ENCODE measurements around the gene TIMP3.
"Not testable (repeated sequence)": the region's sequence is repeated elsewhere in the genome, so short reads cannot be mapped to it uniquely, and the experiment has no call there.

Gene TIMP3

DNA sequence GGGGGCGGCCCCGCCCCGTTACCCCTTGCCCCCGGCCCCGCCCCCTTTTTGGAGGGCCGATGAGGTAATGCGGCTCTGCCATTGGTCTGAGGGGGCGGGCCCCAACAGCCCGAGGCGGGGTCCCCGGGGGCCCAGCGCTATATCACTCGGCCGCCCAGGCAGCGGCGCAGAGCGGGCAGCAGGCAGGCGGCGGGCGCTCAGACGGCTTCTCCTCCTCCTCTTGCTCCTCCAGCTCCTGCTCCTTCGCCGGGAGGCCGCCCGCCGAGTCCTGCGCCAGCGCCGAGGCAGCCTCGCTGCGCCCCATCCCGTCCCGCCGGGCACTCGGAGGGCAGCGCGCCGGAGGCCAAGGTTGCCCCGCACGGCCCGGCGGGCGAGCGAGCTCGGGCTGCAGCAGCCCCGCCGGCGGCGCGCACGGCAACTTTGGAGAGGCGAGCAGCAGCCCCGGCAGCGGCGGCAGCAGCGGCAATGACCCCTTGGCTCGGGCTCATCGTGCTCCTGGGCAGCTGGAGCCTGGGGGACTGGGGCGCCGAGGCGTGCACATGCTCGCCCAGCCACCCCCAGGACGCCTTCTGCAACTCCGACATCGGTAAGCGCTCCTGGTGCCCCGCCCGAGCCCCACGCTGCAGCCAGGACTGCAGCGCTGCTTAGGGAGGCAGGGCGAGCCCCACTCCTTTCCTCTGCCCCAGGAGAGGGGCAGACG, at the start of gene TIMP3:
Gene TIMP3, plus strand, starts transcription at position 169 of the 700 bp plus-strand sequence. Its CDS starts 297 bp downstream, at position 466.
- DNase-seq = no peak

DNA sequence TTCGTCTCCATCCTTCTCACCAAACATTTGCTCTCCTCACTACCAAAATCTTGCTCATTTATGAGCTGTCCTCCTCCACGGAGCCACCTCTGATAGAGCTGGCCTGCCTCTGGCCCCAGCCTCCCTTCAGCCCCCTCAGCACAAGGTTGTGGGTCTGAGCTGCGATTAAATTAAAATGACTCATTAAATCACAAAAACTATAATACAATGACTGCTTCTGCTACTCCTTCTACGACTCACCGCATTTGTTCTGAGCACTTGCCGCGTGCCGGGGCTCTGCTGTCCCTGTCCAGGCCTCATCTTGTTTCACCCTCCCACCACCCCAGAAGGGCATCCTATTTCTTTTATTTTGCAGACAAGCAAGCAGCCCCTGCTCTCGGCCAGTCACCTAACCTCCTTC, 49.2 kb upstream of the TIMP3 start:
- no peak for DNase-seq

DNA sequence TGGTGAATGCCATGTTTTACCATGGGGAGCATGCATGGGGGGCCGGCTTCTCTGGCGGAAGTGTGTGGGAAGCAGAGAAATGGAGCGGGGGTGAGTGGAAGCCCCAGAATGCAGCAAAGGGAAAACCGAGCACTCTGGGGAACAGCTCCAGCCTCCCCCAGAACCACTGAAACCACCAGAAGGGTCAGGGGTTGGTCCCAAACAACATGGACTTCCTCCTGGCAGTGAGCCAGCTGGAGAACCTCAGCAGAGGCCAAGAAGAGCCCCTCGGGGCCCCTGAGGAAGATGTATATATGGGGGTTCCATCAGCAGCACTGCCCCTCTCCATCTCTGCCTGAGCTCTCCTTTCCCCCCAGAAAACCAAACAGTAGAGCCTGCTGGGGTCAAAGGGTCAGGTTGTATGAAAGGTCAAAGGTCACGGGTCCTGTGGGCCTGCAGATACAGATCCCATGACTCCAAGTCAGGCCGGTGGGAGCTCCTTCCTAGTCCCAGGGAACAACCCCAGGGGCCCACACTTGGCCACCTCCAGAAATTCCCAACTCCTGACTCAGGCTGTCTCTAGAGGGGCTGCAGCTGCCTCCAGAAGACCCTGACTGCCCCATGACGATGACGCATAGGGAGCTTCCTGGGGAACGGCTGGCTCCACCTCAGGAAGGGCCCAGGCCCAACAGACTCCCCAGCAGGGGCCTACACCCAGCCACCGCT, 48.5 kb upstream of the TIMP3 start:
- no peak for DNase-seq

DNA sequence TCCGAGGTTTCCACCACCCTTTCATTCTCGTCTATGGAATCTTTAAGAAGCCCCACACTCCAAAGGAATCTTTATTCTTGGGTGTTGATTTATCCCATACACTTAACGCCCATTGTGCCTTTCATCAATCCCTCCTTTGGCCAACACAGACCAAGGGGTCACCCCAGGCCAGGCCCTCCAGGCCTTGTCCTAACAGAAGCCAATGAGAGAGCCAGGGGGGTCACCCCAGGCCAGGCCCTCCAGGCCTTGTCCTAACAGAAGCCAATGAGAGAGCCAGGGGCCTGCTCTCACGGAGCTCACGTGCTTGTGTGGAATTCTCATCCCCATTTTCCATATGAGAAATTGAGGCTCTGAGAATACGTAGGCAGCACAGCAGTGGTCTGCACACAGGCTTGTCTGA, 47.9 kb upstream of the TIMP3 start:
- no peak for DNase-seq

DNA sequence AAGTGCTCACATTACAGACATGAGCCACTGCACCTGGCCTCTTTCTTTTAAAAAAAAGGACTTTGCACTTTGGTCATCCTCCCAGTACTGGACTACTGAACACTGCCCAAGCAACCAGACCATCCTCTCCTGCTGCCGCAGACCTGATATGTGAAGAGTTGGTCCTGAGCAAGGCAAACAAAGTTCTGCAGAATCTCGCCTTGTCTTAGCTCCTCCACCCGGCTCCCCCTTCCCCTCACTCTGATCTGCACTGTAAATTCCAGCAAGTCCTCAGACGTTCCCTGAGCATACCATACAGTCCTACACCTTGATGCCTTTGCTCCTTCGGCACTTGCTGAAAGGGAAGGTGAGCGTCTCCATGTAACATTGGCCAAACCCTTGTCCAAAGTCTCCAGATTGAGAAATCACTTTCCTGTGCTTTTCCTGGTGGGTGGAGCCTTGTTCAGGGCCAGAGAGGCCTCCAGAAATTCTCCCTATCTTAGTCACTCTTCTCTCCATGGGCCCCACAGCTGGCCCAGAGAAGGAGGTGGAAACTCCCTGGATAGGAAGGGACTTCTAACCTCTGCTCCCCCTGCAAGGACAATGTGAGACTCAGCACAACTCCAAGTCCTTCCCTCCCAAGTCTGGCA, 47.0 kb upstream of the TIMP3 start:
- no peak for DNase-seq

DNA sequence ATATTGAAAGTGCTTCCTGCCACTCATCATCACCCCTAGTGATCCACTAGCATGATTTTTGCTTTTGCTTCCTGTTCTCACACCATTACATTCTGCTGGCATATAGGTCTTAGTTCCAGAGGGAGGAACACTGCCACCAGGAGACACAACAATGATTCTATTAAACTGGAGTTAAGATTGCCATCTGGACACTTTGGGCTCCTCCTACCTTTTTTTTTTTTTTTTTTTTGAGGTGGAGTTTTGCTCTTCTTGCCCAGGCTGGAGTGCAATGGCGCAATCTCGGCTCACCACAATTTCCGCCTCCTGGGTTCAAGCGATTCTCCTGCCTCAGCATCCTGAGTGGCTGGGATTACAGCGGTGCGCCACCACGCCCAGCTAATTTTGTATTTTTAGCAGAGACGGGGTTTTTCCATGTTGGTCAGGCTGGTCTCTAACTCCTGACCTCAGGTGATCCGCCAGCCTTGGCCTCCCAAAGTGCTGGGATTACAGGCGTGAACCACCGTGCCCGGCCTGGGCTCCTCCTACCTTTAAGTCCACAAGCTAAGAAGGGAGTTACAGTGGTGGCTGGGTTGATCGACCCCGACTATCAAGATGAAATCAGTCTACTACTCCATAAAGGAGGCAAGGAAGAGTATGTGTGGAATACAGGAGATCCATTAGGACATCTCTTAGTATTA, 44.3 kb upstream of the TIMP3 start:
- DNase-seq = not testable (repeated sequence)

DNA sequence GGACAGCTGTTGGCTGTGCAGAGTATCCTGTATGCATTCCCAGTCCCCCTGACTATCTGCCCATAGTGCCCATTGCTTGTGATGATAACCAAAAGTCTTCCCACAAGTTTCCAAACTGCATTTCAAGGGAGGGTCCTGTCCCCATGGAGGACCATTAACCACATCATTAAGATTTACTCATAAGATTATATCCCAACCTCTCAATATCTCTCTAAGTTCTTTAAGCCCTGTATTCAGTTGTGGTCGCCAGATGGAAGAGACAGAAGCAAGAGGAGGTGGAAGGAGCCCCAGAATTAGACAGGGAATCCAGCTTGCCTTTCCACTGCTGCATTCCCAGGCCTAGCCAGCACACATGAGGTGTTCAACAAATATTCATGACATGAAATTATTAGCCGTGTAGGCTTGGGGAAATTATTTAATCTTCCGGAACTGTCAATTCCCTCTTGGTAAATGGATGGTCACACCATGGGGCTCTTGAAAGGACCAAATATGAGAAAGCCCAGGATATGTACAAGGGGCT, 42.6 kb upstream of the TIMP3 start:
- DNase-seq = no peak

DNA sequence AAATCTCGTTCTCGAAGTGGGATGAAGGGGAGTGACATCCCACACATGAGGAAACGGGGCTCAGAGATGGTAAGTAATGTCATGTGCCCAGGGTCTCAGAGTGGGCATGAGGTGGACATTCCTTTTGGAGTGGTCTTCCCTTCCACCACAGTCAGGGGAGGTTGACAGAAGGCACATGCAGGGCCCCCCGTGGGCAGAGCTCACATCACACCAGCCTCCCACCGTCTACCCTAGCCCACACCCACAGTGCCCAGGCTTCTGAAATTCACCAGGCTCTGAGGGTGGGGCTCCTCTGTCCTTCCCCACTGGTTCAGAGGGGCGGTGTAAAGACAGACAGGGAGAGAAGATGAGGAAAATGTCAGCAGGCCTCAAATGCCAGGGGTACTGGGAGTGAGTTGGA, 41.1 kb upstream of the TIMP3 start:
- no peak for DNase-seq

DNA sequence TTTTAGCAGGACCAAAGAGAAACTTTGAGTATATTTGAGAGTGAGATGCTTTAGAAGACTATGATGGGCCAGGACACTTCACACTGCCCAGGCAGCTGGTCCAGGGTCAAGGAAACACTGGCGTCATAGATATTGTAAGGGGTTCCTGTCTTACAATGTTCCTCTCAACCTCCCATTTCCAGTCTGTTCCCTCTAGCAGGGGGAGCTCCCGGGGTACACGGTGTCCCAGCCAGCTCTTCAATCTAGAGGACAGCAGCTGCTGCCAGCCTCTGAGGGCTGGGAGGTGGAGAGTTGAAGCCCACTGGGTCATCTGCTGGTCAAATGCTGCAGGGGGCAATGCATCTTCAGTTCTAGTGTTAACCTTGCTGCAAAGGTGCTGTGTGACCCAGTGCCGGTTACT, 40.7 kb upstream of the TIMP3 start:
- DNase-seq = no peak

DNA sequence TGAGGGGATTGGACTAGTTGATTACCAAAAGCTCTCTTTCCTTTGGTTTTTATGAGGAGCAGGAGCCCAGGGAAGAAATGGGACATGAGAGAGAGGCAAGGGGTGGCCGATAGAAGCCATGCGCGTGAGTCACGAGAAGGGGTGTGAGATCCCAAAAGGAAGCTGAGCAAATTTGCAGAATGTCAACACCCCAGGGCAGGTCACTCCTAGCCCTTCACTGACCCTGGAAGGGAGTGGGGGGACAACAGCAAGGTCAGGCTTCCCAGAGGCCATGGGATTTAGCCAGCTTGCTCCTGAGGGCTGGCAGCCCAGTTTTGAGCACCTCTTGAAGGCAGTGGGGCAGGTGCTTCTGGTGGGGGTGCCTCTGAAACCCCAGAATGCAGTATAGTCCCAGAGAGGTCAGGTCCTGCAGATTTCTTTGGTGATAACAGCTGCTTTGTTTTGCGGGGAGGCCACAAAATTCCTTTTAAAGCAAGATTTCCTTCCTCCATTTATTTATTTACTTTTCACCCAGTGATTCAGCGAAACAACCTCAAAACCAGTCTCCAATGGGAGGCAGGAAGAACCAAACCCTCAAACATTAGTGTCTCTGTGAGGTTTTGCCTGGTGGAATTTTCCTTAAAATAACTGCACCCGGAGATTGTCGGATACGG, 40.1 kb upstream of the TIMP3 start:
- no peak for DNase-seq

DNA sequence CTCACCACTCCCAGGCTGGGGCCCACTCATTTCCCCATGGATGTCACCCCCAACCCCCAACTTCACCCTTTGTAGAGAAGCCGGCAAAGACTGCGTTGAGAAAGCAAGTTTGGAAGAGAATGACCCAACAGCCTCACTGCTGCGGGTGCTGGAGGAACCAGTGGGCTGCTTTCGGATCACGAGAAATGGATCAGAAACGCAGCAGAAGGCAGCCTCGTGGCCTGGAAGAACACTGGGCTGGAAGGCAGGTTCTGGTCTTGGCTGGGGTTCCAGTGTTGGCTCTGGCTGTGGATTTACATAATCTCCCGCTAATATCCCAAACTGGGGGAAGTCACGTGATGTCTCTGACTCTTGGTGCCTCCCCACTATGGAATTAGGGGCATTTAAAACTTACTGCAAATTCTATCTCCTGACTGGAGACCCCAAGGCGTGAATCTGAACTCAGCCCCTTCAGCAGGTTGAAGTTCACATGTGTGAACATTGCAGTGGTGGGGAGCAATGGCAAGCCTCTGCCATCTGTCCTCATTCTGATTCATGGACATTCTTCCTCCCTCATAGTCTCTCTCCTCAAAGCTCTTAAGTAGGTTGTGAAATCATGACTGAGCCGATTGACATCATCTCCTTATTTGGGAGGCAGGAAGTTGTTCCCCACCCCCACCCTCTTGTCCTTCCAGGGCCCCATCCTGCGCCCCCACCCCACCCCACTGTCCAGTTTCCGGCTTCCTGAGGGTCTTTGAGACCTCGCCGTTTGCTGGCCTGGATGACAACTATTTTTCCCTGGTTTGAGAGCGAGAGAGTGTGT, 37.0 kb upstream of the TIMP3 start:
- no peak for DNase-seq

DNA sequence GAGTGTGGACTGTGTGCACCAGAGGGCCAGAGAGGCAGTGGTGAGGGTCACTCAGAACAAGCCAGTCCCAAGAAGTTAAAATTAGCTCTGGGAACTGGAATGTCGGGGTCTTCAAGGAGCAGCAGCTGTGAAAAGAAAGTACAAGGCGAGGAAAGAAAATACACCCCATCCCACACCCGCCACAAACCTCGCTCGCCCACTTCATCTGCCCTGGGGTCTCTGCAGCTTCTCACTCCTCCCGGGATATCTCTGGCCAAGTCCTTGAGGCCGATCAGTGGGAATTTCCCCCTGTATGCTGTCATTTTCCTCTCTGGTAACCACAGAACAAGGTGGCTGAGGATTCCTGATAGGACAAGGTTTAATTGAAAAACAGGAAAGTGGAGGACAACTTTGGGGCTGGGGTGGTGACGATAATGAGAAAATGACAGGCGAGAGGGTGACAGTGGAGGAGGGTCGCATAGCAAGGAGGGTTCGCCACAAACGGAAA, 36.3 kb upstream of the TIMP3 start:
- DNase-seq = no peak

DNA sequence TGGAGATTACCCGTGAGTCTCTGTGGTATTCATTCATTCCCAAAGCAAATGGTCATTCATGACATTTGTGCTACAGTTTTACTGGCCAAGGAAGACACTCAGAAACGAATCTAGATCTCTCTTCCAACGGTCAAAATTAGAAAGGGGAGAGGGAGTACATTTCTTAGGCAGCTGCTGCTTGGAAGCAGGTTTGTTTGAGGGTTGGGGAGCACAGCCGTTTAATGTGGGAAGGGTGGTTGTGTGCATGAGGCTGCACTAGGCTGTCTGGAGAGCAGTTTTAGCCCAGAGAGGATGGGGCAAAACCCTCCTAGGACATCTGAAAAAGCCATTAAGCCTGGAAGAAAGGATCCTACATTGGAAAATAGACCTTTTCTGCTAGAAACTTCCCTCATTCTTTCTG, 29.7 kb upstream of the TIMP3 start:
- DNase-seq = no peak

DNA sequence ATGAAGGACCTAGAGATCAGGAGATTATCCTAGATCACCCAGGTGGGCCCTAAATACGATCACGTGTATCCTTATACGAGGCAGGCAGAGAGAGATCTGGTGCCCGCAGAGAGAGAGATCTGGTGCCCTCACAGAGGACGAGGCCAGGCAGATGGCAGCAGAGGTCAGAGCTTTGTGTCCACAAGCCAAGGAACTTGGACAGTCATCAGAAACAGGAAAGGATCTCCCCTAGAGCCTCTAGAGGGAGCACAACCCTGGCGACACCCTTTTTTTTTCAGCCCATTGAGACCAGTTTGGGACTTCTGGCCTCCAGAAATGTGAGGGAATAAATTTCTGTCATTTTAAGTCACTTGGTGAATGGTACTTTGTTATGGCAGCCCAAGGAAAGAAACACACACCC, 25.5 kb upstream of the TIMP3 start:
- DNase-seq = no peak

DNA sequence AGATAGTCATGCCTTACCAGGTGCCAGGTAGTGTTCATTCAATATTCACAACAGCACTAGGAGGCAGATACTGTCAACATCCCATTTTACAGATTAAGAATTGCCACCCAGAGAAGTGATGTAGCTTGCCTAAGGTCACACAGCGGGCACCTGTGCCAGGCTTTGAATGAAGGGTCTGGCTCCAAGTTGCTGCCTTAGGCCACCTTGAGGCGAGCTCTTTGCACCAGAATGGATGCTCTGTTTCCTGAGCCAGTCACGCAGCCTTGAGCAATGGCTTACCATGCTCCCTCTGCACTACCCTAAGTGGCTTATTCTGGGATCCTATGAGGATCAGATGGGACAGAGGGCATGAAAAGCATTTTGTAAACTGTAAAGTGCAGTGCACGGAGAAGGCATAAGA, 25.1 kb upstream of the TIMP3 start:
- no peak for DNase-seq

DNA sequence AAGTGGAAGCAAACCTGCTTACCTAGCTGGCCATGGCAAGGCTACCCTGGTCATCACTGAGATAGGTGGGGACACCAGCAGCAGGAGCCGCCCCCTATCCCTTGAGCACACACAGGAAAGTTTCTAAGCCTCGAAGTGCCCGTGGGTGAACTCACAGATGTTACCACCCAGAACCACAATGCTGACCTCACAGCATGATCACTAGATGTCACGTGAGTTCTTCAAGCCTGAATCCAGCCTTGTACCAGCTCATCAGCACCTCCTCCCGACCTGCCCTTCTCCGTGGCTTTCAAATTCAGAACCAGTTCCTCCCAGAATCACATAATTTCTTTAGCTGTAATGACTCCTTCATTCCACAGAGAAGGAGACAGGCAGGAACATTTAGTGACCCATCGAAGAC, 24.7 kb upstream of the TIMP3 start:
- no peak for DNase-seq

DNA sequence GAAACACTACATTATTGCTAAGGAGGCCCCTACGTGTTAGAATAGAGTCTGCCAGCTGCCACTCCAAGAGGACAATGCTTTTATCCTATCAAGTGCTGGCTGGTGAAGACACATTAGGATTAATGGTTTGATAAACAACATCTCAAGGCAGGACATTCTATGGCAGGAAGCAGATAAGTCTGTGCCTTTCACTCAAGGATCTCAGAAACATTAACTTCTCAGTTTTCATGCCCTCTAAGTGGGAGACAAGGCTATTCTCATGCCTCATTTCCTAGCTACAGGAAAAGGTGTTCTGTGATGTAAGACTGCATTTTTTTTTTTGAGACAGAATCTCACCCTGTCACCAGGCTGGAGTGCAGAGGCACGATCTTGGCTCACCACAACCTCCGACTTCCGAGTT, 23.5 kb upstream of the TIMP3 start:
- no peak for DNase-seq

DNA sequence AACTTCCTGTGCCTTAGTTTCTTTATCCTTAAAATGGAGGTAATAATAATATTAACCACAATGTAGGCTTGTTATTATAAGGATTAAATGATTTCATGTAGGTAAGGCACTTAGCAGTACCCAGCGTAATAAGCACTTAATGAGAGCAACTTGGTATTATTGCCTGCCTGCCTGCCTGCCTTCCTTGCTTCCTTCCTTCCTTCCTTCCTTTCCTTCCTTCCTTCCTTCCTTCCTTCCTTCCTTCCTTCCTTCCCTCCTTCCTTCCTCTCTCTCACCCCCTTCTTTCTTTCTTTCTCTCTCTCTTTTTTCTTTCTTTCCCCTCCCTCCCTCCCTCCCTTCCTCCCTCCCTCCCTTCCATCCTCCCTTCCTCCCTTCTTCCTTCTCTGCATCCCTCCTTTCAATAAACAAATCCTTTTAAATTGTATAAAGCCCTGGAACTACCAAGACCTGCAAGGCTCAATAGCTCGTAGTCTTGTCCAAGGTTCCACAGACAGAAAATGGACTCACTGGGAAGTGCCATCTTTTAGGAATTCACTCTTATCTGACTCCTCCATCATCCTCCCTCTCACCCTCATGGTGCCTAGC, 20.7 kb upstream of the TIMP3 start:
- no peak for DNase-seq

DNA sequence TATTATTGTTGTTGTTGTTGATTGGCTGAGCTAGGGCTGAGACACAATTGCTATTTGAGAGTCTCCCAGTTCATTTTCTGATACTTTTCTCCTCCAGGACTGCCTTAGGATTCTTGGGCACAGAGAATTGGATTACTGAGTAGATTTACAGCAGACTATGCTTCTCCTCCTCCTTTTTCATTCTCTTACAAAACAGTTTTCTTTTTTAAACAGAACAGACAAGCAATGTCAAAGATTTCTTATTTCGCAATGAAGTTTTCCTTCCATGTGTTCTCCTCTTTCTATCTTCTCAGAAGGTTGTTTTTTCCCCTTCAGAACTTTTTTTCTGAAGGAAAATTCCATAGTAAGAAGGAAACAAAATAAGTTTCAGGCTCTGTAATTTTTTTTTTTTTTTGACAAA, 19.8 kb upstream of the TIMP3 start:
- DNase-seq = no peak

DNA sequence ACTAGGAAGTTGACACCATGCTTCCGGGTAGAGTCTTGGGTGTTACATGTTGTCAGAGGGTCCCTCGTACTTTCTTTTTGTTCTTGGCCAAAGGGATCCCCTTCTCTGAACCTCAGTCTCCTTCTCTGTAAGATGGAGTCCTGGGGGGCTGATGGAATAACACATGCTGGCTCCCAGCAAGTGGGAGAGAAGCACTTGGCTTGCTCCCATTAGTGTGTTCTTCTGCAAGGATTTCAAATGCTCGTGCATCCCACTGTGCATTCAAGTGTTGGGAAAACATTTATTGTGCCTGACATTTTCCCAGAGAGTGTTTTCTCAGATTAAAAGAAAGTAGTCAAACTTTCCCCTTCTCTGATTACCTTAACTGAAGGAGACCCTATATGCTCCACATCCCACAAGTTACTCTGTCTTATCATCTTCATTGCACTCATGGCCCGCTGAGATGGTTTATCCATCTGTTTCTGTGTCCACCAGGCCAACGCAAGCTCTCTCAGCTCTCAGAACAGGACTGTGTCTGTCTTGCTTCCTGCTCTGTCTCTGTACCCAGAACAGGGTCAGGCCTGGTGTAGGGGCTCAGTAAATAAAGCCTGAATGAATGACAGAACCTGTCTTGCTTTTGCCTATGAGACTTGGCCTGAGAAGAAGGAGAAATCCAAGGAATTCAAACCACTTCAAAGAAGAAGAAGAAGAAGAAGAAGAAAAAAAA, 16.0 kb upstream of the TIMP3 start:
- no peak for DNase-seq

DNA sequence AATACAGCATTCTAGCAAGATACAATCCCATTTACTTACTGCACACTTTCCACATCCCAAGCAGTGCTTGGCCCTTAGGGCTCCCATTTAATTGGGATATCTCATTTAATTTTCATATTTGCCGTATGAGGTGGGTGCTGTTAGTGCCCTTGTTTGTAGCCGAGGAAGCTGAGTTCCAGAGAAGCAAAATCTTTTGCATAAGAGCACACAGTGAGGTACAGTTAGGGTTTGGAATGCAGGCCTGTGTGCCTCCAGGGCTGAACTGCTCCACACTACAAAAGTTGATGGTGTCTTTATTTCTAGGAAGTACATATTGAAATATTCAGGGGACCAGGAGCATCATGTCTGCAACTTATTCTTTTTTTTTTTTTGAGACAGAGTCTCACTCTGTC, 15.5 kb upstream of the TIMP3 start:
- no peak for DNase-seq
